K562 (cell line): ENCODE data around the gene SLC17A9. TPM values are rescaled to one million over a fixed set of nuclear protein-coding genes. Genes with fewer than 3 reads are reported as not detected.

Experiments used
- CBX3 ChIP-seq, 2 experiments: IDR thresholded peaks; 1 replicate in 1 of 2; 2 replicates in 1 of 2; pipeline ENCODE4 v1.6.1; 2012; ENCODE audit warnings: inconsistent platforms in 2 of 2, low read length in 2 of 2, borderline replicate concordance in 1 of 2, control low read depth in 1 of 2
- HINFP ChIP-seq: fragments of 450-650 bp; conservative IDR thresholded peaks from 2 replicates; pipeline ENCODE4 v1.6.1; 2016; ENCODE audit warnings: missing genetic modification characterization, low read depth, mild to moderate bottlenecking, control low read depth, missing compliant biosample characterization
- SNIP1 ChIP-seq: fragments of 450-650 bp; IDR thresholded peaks from 2 replicates; pipeline ENCODE4 v1.7.1; 2017; ENCODE audit warnings: low read depth, mild to moderate bottlenecking
- ZHX1 ChIP-seq: fragments of 150-350 bp; conservative IDR thresholded peaks from 2 replicates; pipeline ENCODE4 v1.6.1; 2014; ENCODE audit warnings: low read length
- ZNF239 ChIP-seq: fragments of 250-450 bp; sonication (Bioruptor Pico); IDR thresholded peaks from 2 replicates; pipeline ENCODE4 v1.4.0; 2020; ENCODE audit warnings: mild to moderate bottlenecking
- ZNF407 ChIP-seq: fragments of 450-650 bp; IDR thresholded peaks from 2 replicates; pipeline ENCODE4 v1.6.1; 2016; ENCODE audit warnings: low read depth
- polyA plus RNA-seq, 8 experiments: library from polyadenylated mRNA; depleted of rRNA in 4 of 8; stranded (reverse) in 5 of 8; unstranded in 3 of 8; fragments of >200 nt; fragmentation: Nextera tagmentation in 2 of 8; fragmentation: Illumina TruSeq in 1 of 8; extraction: Ambion mirVana in 2 of 8; extraction: Trizol in 1 of 8; gene quantifications; 2 replicates each; pipeline versions ENCODE4 v1.2.1 to v1.2.3, GENCODE V29; 2011 to 2014; ENCODE audit warnings: inconsistent platforms in 1 of 8, missing spikeins in 1 of 8
- total RNA-seq, 7 experiments: library from RNA; depleted of rRNA in 6 of 7; stranded (reverse); fragments of >200 nt in 6 of 7; fragmentation: Illumina TruSeq in 2 of 7; extraction: Trizol in 2 of 7; gene quantifications; 2 replicates each; pipeline versions ENCODE4 v1.2.1 to v1.2.3, GENCODE V29; 2011 to 2021; ENCODE audit warnings: low replicate concordance in 1 of 7

The SLC17A9 gene
- total and polyA plus RNA-seq, 9 of the 15 experiments (the other 6 are each of a cell fraction or from before 2014, with no cell fraction given): 0.04 to 0.31 TPM; not detected in 7

- TF ChIP-seq SNIP1 (no peak), CBX3 (IDR thresholded peaks at IDR 0.05; ENCODE audit: borderline replicate concordance in 1 of 2, low read length in 2 of 2) (no peak), HINFP (tag) (peak; percentile 78), ZHX1 (no peak), ZNF407 (no peak), ZNF239 (CRISPR knock-in tag) (no peak)
These were observed 32.9 kb downstream of the SLC17A9 start (continued) for GRCh38 chr20:62985444-62985778.
